Ovary (tissue), 3 donors: ENCODE measurements around the gene CAMTA1.

ENCODE experiments used
- CTCF ChIP-seq, 3 donors: fragments of 450-650 bp in 2 of 3; fragments of 200-600 bp in 1 of 3; IDR thresholded peaks; one replicate each; pipeline versions ENCODE4 v1.5.1 to v1.8.0; 2016 to 2022; ENCODE audit warnings: antibody characterized with exemption in 3 of 3, mild to moderate bottlenecking in 1 of 3
- EP300 ChIP-seq: sonication (generic); formaldehyde crosslinking; IDR thresholded peaks from one replicate; pipeline ENCODE4 v1.6.1; 2017; ENCODE audit warnings: antibody characterized with exemption
- POLR2A ChIP-seq: fragments of 450-650 bp; IDR thresholded peaks from one replicate; pipeline ENCODE4 v1.6.1; 2017; ENCODE audit warnings: antibody characterized with exemption, mild to moderate bottlenecking, moderate library complexity
- donor health status: DM: no; HTN: no; CAD: no.

DNA sequence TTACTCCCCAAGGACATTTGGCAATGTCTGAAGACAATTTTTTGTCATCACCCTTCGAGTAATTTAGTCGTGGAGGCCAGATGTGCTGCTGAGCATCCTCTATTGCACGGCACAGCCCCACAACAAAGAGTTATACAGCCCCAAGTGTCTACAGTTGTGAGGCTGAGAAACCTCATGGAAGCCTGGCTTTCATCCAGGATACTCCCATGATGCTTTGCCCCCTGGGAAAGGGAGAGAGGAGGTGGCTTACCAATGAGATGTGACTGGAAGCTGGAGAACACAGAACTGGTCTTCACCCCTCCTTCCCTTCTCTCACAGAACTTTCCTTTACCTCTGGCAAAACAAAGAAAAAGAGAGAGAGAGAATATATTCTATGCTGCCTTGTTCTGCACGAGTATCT is 834.9 kb downstream of the CAMTA1 start:
- TF ChIP-seq CTCF (IDR thresholded peaks at IDR 0.05) (no peak), EP300 (no peak), POLR2A (no peak)
